Measurements from ENCODE around the gene MRPL1.

DNA sequence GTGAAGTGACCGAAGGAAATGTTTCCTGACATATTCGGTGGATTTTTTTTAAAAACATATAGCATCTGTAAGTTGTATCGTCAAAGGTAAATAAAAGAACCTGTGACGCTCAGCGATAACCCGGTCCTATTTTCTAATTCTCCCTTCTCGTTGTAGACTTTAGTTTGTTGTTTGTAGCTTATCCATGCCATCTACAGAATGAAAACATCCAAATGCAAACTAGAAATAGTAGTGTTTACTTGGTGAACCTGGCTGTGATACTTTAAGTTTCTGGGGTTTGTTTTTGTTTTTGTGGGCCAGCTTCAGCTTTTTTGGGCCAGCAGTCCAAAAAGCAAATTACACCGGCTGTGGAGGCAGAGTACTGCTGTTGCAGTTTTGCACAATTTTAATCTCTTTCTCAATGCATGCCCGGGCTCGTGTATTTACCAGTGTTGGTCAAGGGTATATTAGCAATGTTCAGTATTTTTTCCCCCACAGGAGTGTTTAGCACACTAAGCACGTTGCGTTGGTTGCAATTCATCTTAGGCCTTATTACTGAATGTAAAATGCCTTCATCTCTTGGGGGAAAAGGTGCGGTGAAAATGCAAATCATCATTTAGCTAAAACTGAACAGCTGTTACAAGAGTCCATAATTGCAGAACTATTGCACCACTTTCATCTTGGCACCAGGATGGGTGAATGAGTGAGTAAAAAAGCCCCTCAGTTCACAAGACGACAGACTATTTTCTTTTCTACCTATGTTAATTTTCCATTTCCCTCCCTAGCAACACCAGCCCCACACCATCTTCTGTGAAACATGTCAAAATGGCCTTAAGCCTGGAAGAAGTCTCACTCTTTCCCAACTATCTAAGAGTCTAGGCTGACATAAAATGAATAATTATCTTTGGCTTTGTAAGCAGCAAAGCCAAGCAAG is 41.7 kb upstream of the MRPL1 start:
- no peak for TF ChIP-seq EZH2 (IDR thresholded peaks at IDR 0.05; ENCODE audit: insufficient read depth, poor library complexity, severe bottlenecking)
- no peak for TF ChIP-seq EZH2phosphoT487 (IDR thresholded peaks at IDR 0.05; ENCODE audit: insufficient read depth, low read depth)
